IMR-90 (cell line): ENCODE results near the gene LDB2. TPM values are rescaled to one million over a fixed set of nuclear protein-coding genes. Genes with fewer than 3 reads are reported as not detected.

Experiments
- ATAC-seq: fragments of 200-7000 bp; cut with Tn5 transposase; 2 replicates; pipeline ENCODE4 v1.9.1; 2020; ENCODE audit warnings: low read depth, mild to moderate bottlenecking, moderate library complexity
- BruUV-seq: library from RNA; stranded (reverse); fragments of 400-500 nt; replicated peaks from 2 replicates; lab custom pipeline; 2021; lab: Mats Ljungman, UMichigan
- CTCF ChIA-PET: fragments of 300-600 bp; formaldehyde crosslinking; extraction: SDS; loops from one replicate; lab custom pipeline; 2021; ENCODE audit warnings: antibody characterized with exemption; lab: Yijun Ruan, JAX
- POLR2A ChIA-PET: fragments of 300-600 bp; sonication (Branson Sonifier 250); formaldehyde crosslinking; loops from one replicate; lab custom pipeline; 2022; ENCODE audit warnings: antibody characterized with exemption; ENCODE audit not compliant: unreplicated experiment; lab: Charles Lee
- DNase-seq: peaks from one replicate; pipeline ENCODE4 v3.0.0; 2013
- H2AFZ ChIP-seq: replicated peaks from 2 replicates; pipeline ENCODE3; 2013; ENCODE audit warnings: low read length, mild to moderate bottlenecking; ENCODE audit not compliant: poor library complexity
- H2AK5ac ChIP-seq: 2 replicates; pipeline ENCODE4 v1.6.1; 2013; ENCODE audit warnings: low read depth, low read length, inconsistent platforms
- H2AK9ac ChIP-seq: replicated peaks from 2 replicates; pipeline ENCODE3; 2013; ENCODE audit warnings: mild to moderate bottlenecking, low read depth, low read length, moderate library complexity; ENCODE audit not compliant: poor library complexity
- H2BK120ac ChIP-seq: 2 replicates; pipeline ENCODE4 v1.6.1; 2013; ENCODE audit warnings: low read depth, low read length, inconsistent platforms
- H2BK15ac ChIP-seq: 3 replicates; pipeline ENCODE4 v1.6.1; 2013; ENCODE audit warnings: low read depth, low read length, inconsistent platforms
- H2BK20ac ChIP-seq: 2 replicates; pipeline ENCODE4 v1.6.1; 2013; ENCODE audit warnings: low read depth, mild to moderate bottlenecking, inconsistent platforms, low read length, moderate library complexity
- H2BK5ac ChIP-seq: 2 replicates; pipeline ENCODE4 v1.6.1; 2013; ENCODE audit warnings: mild to moderate bottlenecking, low read depth, low read length, inconsistent platforms; ENCODE audit not compliant: poor library complexity, severe bottlenecking
- H3K14ac ChIP-seq: replicated peaks from 2 replicates; pipeline ENCODE4 v1.6.1; 2013; ENCODE audit warnings: low read depth, low read length, inconsistent platforms
- H3K18ac ChIP-seq: 2 replicates; pipeline ENCODE4 v1.6.1; 2013; ENCODE audit warnings: low read depth, low read length, control low read depth
- H3K23ac ChIP-seq: 2 replicates; pipeline ENCODE4 v1.6.1; 2013; ENCODE audit warnings: low read depth, low read length, inconsistent platforms
- H3K27ac ChIP-seq: 2 replicates; pipeline ENCODE4 v1.5.1; 2013; ENCODE audit warnings: mild to moderate bottlenecking, control low read depth, low read length; ENCODE audit not compliant: insufficient read depth
- H3K27me3 ChIP-seq: 2 replicates; pipeline ENCODE4 v1.6.1; 2013; ENCODE audit warnings: low read length; ENCODE audit not compliant: control insufficient read depth, insufficient read depth
- H3K36me3 ChIP-seq: 2 replicates; pipeline ENCODE4 v1.6.1; 2013; ENCODE audit warnings: low read length, mixed read lengths; ENCODE audit not compliant: control insufficient read depth, insufficient read depth
- H3K4ac ChIP-seq: 2 replicates; pipeline ENCODE4 v1.6.1; 2013; ENCODE audit warnings: low read depth, low read length, inconsistent platforms
- H3K4me1 ChIP-seq: 2 replicates; pipeline ENCODE4 v1.6.1; 2013; ENCODE audit warnings: low read length, mixed read lengths; ENCODE audit not compliant: control insufficient read depth, insufficient read depth
- H3K4me2 ChIP-seq: 2 replicates; pipeline ENCODE4 v1.6.1; 2013; ENCODE audit warnings: low read depth, mild to moderate bottlenecking, control low read depth, low read length, moderate library complexity
- H3K4me3 ChIP-seq: 2 replicates; pipeline ENCODE4 v1.5.1; 2013; ENCODE audit warnings: low read depth, mild to moderate bottlenecking, control low read depth, low read length, moderate library complexity; ENCODE audit not compliant: insufficient read depth
- H3K56ac ChIP-seq: 2 replicates; pipeline ENCODE4 v1.6.1; 2013; ENCODE audit warnings: low read length, inconsistent platforms; ENCODE audit not compliant: insufficient read depth; ENCODE audit errors: extremely low read depth
- H3K79me1 ChIP-seq, 2 experiments: 2 replicates each; pipeline ENCODE4 v1.6.1; 2013; ENCODE audit warnings: low read length in 2 of 2, inconsistent platforms in 1 of 2, low read depth in 1 of 2
- H3K9ac ChIP-seq: 2 replicates; pipeline ENCODE4 v1.6.1; 2013; ENCODE audit warnings: low read depth, low read length, control low read depth
- H3K9me1 ChIP-seq: 2 replicates; pipeline ENCODE4 v1.6.1; 2013; ENCODE audit warnings: low read length, inconsistent platforms; ENCODE audit not compliant: insufficient read depth
- H3K9me3 ChIP-seq: 2 replicates; pipeline ENCODE4 v1.6.1; 2013; ENCODE audit warnings: low read length; ENCODE audit not compliant: control insufficient read depth, insufficient read depth
- H4K20me1 ChIP-seq: 2 replicates; pipeline ENCODE4 v1.6.1; 2013; ENCODE audit warnings: low read length, inconsistent platforms; ENCODE audit not compliant: insufficient read depth
- H4K5ac ChIP-seq: 2 replicates; pipeline ENCODE4 v1.6.1; 2013; ENCODE audit warnings: mild to moderate bottlenecking, low read depth, low read length, control low read depth
- H4K8ac ChIP-seq, 2 experiments: 2 replicates each; pipeline ENCODE4 v1.6.1; 2013; ENCODE audit warnings: low read depth in 2 of 2, low read length in 2 of 2, control low read depth in 1 of 2, inconsistent platforms in 1 of 2
- H4K91ac ChIP-seq: 2 replicates; pipeline ENCODE4 v1.6.1; 2013; ENCODE audit warnings: low read depth, low read length, inconsistent platforms; ENCODE audit not compliant: insufficient read depth
- BHLHE40 ChIP-seq: fragments of 150-350 bp; IDR thresholded peaks from 2 replicates; pipeline ENCODE4 v1.6.1; 2016; ENCODE audit warnings: mild to moderate bottlenecking, low read depth, low read length
- CEBPB ChIP-seq: IDR thresholded peaks from 2 replicates; pipeline ENCODE4 v1.6.1; 2012; ENCODE audit warnings: low read depth, low read length, improper control_type of control experiment
- CHD1 ChIP-seq: IDR thresholded peaks from 2 replicates; pipeline ENCODE4 v1.6.1; 2012; ENCODE audit warnings: low read depth, low read length, improper control_type of control experiment
- FOS ChIP-seq: fragments of 150-350 bp; IDR thresholded peaks from 2 replicates; pipeline ENCODE4 v1.6.1; 2016; ENCODE audit warnings: low read depth, low read length
- MAFK ChIP-seq: IDR thresholded peaks from 2 replicates; pipeline ENCODE4 v1.6.1; 2012; ENCODE audit warnings: low read depth, low read length, improper control_type of control experiment
- MAZ ChIP-seq: IDR thresholded peaks from 2 replicates; pipeline ENCODE4 v1.6.1; 2012; ENCODE audit warnings: low read depth, mild to moderate bottlenecking, low read length, improper control_type of control experiment, moderate library complexity, borderline replicate concordance
- MXI1 ChIP-seq: IDR thresholded peaks from 2 replicates; pipeline ENCODE4 v1.6.1; 2012; ENCODE audit warnings: low read depth, mild to moderate bottlenecking, low read length, moderate library complexity, borderline replicate concordance
- NFE2L2 ChIP-seq: fragments of 150-350 bp; IDR thresholded peaks from 2 replicates; pipeline ENCODE4 v1.6.1; 2016; ENCODE audit warnings: low read depth, mild to moderate bottlenecking, low read length
- POLR2A ChIP-seq: IDR thresholded peaks from 2 replicates; pipeline ENCODE4 v1.6.1; 2012; ENCODE audit warnings: mild to moderate bottlenecking, low read depth, low read length
- RAD21 ChIP-seq: IDR thresholded peaks from 2 replicates; pipeline ENCODE4 v1.6.1; 2012; ENCODE audit warnings: low read length, improper control_type of control experiment
- RCOR1 ChIP-seq: IDR thresholded peaks from 2 replicates; pipeline ENCODE4 v1.6.1; 2012; ENCODE audit warnings: mild to moderate bottlenecking, low read length, improper control_type of control experiment; ENCODE audit not compliant: insufficient replicate concordance
- RFX5 ChIP-seq: IDR thresholded peaks from 2 replicates; pipeline ENCODE4 v1.8.0; 2012; ENCODE audit warnings: low read depth, mild to moderate bottlenecking, low read length, moderate library complexity
- SMC3 ChIP-seq: fragments of 150-350 bp; IDR thresholded peaks from 2 replicates; pipeline ENCODE4 v1.6.1; 2016; ENCODE audit warnings: low read depth, mild to moderate bottlenecking, antibody characterized with exemption, low read length, moderate library complexity
- WGBS, 2 experiments: methylation state at CpG; one replicate each; pipeline versions ENCODE4 v1.1.5 to v1.1.7; 2013; ENCODE audit warnings: missing lambda C conversion rate in 2 of 2; ENCODE audit not compliant: insufficient read length in 1 of 2; ENCODE audit errors: extremely low coverage in 2 of 2; 5-methylcytosine and 5-hydroxymethylcytosine counted together
- dilution Hi-C: fragments of 300-500 bp; cut with HindIII; formaldehyde crosslinking; loops from one replicate; pipeline ENCODE4 v1.14.3; 2018; ENCODE audit warnings: low sequenced_read_pairs; ENCODE audit not compliant: unreplicated experiment
- in situ Hi-C: fragments of 300-500 bp; cut with MboI; formaldehyde crosslinking; loops from 3 replicates; pipeline ENCODE4 v1.14.3; 2019; ENCODE audit warnings: low sequenced_read_pairs, inconsistent platforms, mixed read lengths
- intact Hi-C: fragments of 100-400 bp; cut with micrococcal nuclease; formaldehyde crosslinking; loops from 2 replicates; pipeline ENCODE4 v1.10.0; 2022
- polyA plus RNA-seq, 3 experiments: library from polyadenylated mRNA; depleted of rRNA; stranded (reverse); fragments of >200 nt; gene quantifications; 2 replicates each; pipeline ENCODE4 v1.2.3, GENCODE V29; 2012; ENCODE audit warnings: low replicate concordance in 1 of 3
- total RNA-seq: library from RNA; depleted of rRNA; stranded (reverse); fragments of >200 nt; gene quantifications from 2 replicates; pipeline ENCODE4 v1.2.3, GENCODE V29; 2012
- TF ChIP-seq, protein P1 (sequence below): fragments of 150-350 bp; IDR thresholded peaks from 2 replicates; pipeline ENCODE4 v1.6.1; 2017; ENCODE audit warnings: mild to moderate bottlenecking, antibody characterized with exemption, low read length, low read depth
- TF ChIP-seq, protein P2 (sequence below): fragments of 150-350 bp; IDR thresholded peaks from 2 replicates; pipeline ENCODE4 v1.6.1; 2016; ENCODE audit warnings: low read depth, mild to moderate bottlenecking, low read length, moderate library complexity, borderline replicate concordance
- TF ChIP-seq, protein P3 (sequence below): conservative IDR thresholded peaks from 2 replicates; pipeline ENCODE4 v1.5.1; 2012; ENCODE audit warnings: mild to moderate bottlenecking, low read depth, low read length, improper control_type of control experiment

The LDB2 gene
- total and polyA plus RNA-seq, 2 of the 4 experiments (the other 2 are of a cell fraction), result 67.9 to 116 TPM

DNA sequence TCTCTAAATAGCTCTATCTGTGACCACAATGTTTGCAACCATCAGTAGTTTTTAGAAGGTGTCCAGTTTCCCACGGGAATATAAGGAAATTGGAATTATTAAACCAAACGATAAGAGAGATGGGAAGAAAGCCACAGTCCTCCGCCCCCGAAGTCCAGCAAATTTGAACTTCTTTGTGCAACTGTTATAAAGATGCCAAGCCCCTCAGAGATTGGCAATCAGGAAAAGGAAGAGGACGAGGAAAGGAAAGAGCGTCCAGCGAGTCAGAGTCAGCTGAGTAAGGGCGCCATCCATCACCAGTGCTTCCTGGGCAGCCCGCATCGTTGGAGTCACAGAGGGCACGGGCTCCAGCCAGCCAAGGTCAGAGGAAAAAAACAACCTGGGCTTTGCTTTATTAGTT lies 35.7 kb downstream of the LDB2 start:
- no peak overlapping the region for H2BK20ac ChIP-seq
- no peak overlapping the region for H3K23ac ChIP-seq
- no peak overlapping the region for H3K4ac ChIP-seq
- H3K9ac ChIP-seq, result no peak overlapping the region
- H2AFZ ChIP-seq, result no peak overlapping the region
- H4K20me1 ChIP-seq, result no peaks in the 10 kb centered on the region
- H2BK15ac ChIP-seq, result no peak overlapping the region
- no peak overlapping the region for H3K4me3 ChIP-seq
- dilution Hi-C loops (no loop called here), intact Hi-C loops (no loop called here), in situ Hi-C loops (no loop called here)
- CTCF ChIA-PET, result no interaction called here
- no peak overlapping the region for H3K18ac ChIP-seq
- peaks cover 4 to 37% of the 10 kb centered on the region in 2 experiments for H3K79me1 ChIP-seq
- H2AK9ac ChIP-seq, result no peak overlapping the region
- DNase-seq, result peak; percentile 36
- POLR2A ChIA-PET, result no interaction called here
- H3K9me3 ChIP-seq, result no peaks in the 10 kb centered on the region
- no peak overlapping the region for H4K8ac ChIP-seq
- H3K36me3 ChIP-seq, result no peaks in the 10 kb centered on the region
- no peak overlapping the region for H3K4me2 ChIP-seq
- H4K91ac ChIP-seq, result no peak overlapping the region
- H3K4me1 ChIP-seq, result peaks cover 6% of the 10 kb centered on the region
- no peak overlapping the region for H2AK5ac ChIP-seq
- H3K14ac ChIP-seq, result no peak overlapping the region
- no peaks in the 10 kb centered on the region for H3K27me3 ChIP-seq
- no peak for ATAC-seq
- no peak overlapping the region for H3K27ac ChIP-seq
- no peak for TF ChIP-seq BHLHE40
- TF ChIP-seq SMC3, result no peak
- no peak for TF ChIP-seq RCOR1
- TF ChIP-seq POLR2A, result no peak
- TF ChIP-seq NFE2L2, result no peak
- TF ChIP-seq CHD1, result no peak
- TF ChIP-seq, protein P1, sequence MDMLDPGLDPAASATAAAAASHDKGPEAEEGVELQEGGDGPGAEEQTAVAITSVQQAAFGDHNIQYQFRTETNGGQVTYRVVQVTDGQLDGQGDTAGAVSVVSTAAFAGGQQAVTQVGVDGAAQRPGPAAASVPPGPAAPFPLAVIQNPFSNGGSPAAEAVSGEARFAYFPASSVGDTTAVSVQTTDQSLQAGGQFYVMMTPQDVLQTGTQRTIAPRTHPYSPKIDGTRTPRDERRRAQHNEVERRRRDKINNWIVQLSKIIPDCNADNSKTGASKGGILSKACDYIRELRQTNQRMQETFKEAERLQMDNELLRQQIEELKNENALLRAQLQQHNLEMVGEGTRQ, result no peak
- no peak for TF ChIP-seq MXI1
- TF ChIP-seq RAD21, result no peak
- no peak for TF ChIP-seq CEBPB
- TF ChIP-seq RFX5, result no peak
- TF ChIP-seq, protein P2, sequence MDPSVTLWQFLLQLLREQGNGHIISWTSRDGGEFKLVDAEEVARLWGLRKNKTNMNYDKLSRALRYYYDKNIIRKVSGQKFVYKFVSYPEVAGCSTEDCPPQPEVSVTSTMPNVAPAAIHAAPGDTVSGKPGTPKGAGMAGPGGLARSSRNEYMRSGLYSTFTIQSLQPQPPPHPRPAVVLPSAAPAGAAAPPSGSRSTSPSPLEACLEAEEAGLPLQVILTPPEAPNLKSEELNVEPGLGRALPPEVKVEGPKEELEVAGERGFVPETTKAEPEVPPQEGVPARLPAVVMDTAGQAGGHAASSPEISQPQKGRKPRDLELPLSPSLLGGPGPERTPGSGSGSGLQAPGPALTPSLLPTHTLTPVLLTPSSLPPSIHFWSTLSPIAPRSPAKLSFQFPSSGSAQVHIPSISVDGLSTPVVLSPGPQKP, result no peak
- TF ChIP-seq, protein P3, sequence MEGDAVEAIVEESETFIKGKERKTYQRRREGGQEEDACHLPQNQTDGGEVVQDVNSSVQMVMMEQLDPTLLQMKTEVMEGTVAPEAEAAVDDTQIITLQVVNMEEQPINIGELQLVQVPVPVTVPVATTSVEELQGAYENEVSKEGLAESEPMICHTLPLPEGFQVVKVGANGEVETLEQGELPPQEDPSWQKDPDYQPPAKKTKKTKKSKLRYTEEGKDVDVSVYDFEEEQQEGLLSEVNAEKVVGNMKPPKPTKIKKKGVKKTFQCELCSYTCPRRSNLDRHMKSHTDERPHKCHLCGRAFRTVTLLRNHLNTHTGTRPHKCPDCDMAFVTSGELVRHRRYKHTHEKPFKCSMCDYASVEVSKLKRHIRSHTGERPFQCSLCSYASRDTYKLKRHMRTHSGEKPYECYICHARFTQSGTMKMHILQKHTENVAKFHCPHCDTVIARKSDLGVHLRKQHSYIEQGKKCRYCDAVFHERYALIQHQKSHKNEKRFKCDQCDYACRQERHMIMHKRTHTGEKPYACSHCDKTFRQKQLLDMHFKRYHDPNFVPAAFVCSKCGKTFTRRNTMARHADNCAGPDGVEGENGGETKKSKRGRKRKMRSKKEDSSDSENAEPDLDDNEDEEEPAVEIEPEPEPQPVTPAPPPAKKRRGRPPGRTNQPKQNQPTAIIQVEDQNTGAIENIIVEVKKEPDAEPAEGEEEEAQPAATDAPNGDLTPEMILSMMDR, result no peak
- no peak for TF ChIP-seq FOS
- TF ChIP-seq MAZ, result no peak
- TF ChIP-seq MAFK, result no peak
- H3K9me1 ChIP-seq, result peaks cover 12% of the 10 kb centered on the region; the same call in 1 of the 2 replicates
- no peak overlapping the region for H2BK5ac ChIP-seq
- H3K56ac ChIP-seq, result no peak overlapping the region
- H2BK120ac ChIP-seq, result no peak overlapping the region
- no TSS peak for BruUV-seq
- no peak overlapping the region for H4K5ac ChIP-seq
- WGBS, 2 experiments, result 76% methylated on average over 9 of the region's 11 CpGs; no CpG with 5 or more reads in 1 of the 2 experiments
